Adrenal gland (tissue), 12 donors: ENCODE measurements around the gene PLIN5. TPM values are rescaled to one million over a fixed set of nuclear protein-coding genes. Genes with fewer than 3 reads are reported as not detected.
A peak's percentile ranks its signal among the peaks of the same experiment; 100 is the strongest.

Experiments used
- DNase-seq, 7 donors: peaks; one replicate each; pipeline ENCODE4 v3.0.0-alpha.2; 2019 to 2020
- H3K27ac ChIP-seq, 5 donors: fragments of 200-600 bp; sonication (generic) in 4 of 5; 1 replicate in 3 of 5; 2 replicates in 2 of 5; pipeline versions ENCODE4 v1.5.1 to v1.8.0; 2016 to 2020; ENCODE audit warnings: mild to moderate bottlenecking in 1 of 5
- H3K27me3 ChIP-seq: fragments of 200-600 bp; 2 replicates; pipeline ENCODE4 v1.8.0; 2021
- H3K36me3 ChIP-seq, 2 donors: fragments of 200-600 bp; replicated peaks in 1 of 2; 1 replicate in 1 of 2; 2 replicates in 1 of 2; pipeline versions ENCODE4 v1.5.1 to v1.8.0; 2018 to 2022
- H3K4me1 ChIP-seq, 2 donors: fragments of 200-600 bp; replicated peaks in 1 of 2; 1 replicate in 1 of 2; 2 replicates in 1 of 2; pipeline versions ENCODE4 v1.5.1 to v1.8.0; 2018 to 2021
- H3K4me3 ChIP-seq, 4 donors: fragments of 200-600 bp; sonication (generic) in 3 of 4; one replicate each; pipeline ENCODE4 v1.5.1; 2016 to 2018
- H3K9me3 ChIP-seq, 3 donors: fragments of 200-600 bp; sonication (generic) in 1 of 3; replicated peaks in 1 of 3; 1 replicate in 2 of 3; 2 replicates in 1 of 3; pipeline versions ENCODE4 v1.5.1 to v1.8.0; 2016 to 2021
- CTCF ChIP-seq, 6 experiments: fragments of 450-650 bp in 4 of 6; fragments of 200-600 bp in 2 of 6; sonication (generic) in 1 of 6; IDR thresholded peaks; 1 replicate in 5 of 6; 2 replicates in 1 of 6; pipeline versions ENCODE4 v1.5.1 to v1.8.0; 2016 to 2021; ENCODE audit warnings: antibody characterized with exemption in 6 of 6, mild to moderate bottlenecking in 2 of 6, moderate library complexity in 1 of 6
- POLR2A ChIP-seq, 2 donors: fragments of 450-650 bp; IDR thresholded peaks; one replicate each; pipeline ENCODE4 v1.6.1; 2017; ENCODE audit warnings: antibody characterized with exemption in 2 of 2, mild to moderate bottlenecking in 2 of 2, moderate library complexity in 1 of 2
- WGBS, 4 donors: extraction: QIAGEN DNeasy Blood & Tissue Kit in 2 of 4; methylation state at CpG; one replicate each; pipeline versions ENCODE4 v1.1.5 to v1.1.7; 2013 to 2017; 5-methylcytosine and 5-hydroxymethylcytosine counted together
- intact Hi-C, 2 donors: fragments of 100-400 bp; cut with DNase I; formaldehyde crosslinking; loops; one replicate each; pipeline versions ENCODE4 v1.14.1 to v1.15.0; 2022 to 2023
- polyA plus RNA-seq, 3 donors: library from polyadenylated mRNA; stranded (reverse); fragments of 200-250 nt in 2 of 3; fragments of 350-450 nt in 1 of 3; fragmentation: Illumina TruSeq in 1 of 3; extraction: RNeasy Lipid Tissue Mini Kit (QIAGEN cat#74804) in 1 of 3; gene quantifications; one replicate each; pipeline ENCODE4 v1.2.3, GENCODE V29; 2013 to 2014
- total RNA-seq, 9 donors: library from RNA; depleted of rRNA in 4 of 9; stranded (reverse); fragments of >200 nt in 4 of 9; fragments of 120-200 nt in 1 of 9; fragmentation: NEBNext Ultra II Directional in 1 of 9; extraction: Animal tissue kit (Norgen Biotek cat#: 25700) in 1 of 9; gene quantifications; one replicate each; pipeline versions ENCODE4 v1.1.0 to v1.2.4, GENCODE V29; 2013 to 2023
- donor health status: healthy with polysubstance abuse.
- donor health status: Bipolar disorder and iron deficiency.
- donor health status: DM: yes; HTN: yes; CAD: no.
- donor health status: DM: no; HTN: no; CAD: no.
- donor health status: DM: no; HTN: no; CAD: no.
- donor health status: DM: yes; HTN: yes; CAD: no.

Gene PLIN5
- total and polyA plus RNA-seq, 12 donors: 0.57 to 47.6 (median 7.2) TPM

- no peak for DNase-seq
- WGBS, 4 donors: 63 to 67% (median 63%) methylated on average over 12 to 23 of the region's 23 CpGs
- Histone ChIP-seq H3K27ac (peak overlapping the region in 1 of 5 donors; percentile 22), H3K9me3 (no peaks in the 10 kb centered on the region), H3K4me1 (no peaks in the 10 kb centered on the region), H3K4me3 (no peak overlapping the region), H3K36me3 (no peaks in the 10 kb centered on the region), H3K27me3 (no peaks in the 10 kb centered on the region)
- no peak for TF ChIP-seq POLR2A (IDR thresholded peaks at IDR 0.05)
- no peak for TF ChIP-seq CTCF (IDR thresholded peaks at IDR 0.05)
- intact Hi-C loops: loop anchor here in 1 of 2 donors (10.0 kb wide), 1 partner anchor 261 kb away; no protein-coding TSS in a partner anchor
Measured at GRCh38 chr19:4525563-4526002, 9.4 kb downstream of the PLIN5 start.

- intact Hi-C loops: loop anchor here in 1 of 2 donors (10.0 kb wide), 1 partner anchor 260 kb away; no protein-coding TSS in a partner anchor
Measured at GRCh38 chr19:4524808-4525562, 10.0 kb downstream of the PLIN5 start.

GRCh38 chr19:4523306-4524110, 11.5 kb downstream of the PLIN5 start:
- no peaks in the 10 kb centered on the region for H3K27me3 ChIP-seq
- no peaks in the 10 kb centered on the region for H3K9me3 ChIP-seq
- intact Hi-C loops: loop anchor here in 1 of 2 donors (10.0 kb wide), 1 partner anchor 259 kb away; no protein-coding TSS in a partner anchor
- no peak overlapping the region for H3K27ac ChIP-seq
- TF ChIP-seq POLR2A (IDR thresholded peaks at IDR 0.05) (no peak), CTCF (IDR thresholded peaks at IDR 0.05) (peak in 5 of 6 experiments; percentile 27 to 59 (median 44))
- peak in 3 of 7 donors; percentile 39 to 65 (median 50) for DNase-seq
- WGBS, 4 donors: 10 to 76% (median 63%) methylated on average over 8 to 53 of the region's 53 CpGs
- H3K4me3 ChIP-seq: no peak overlapping the region
- H3K36me3 ChIP-seq: no peaks in the 10 kb centered on the region
- no peaks in the 10 kb centered on the region for H3K4me1 ChIP-seq

More at GRCh38 chr19:4524808-4525562, 10.0 kb downstream of the PLIN5 start:
- TF ChIP-seq CTCF (IDR thresholded peaks at IDR 0.05): peak; percentile 35 to 69 (median 53)
- TF ChIP-seq POLR2A (IDR thresholded peaks at IDR 0.05): no peak
- H3K4me3 ChIP-seq: no peak overlapping the region
- peak overlapping the region in 1 of 5 donors; percentile 22 for H3K27ac ChIP-seq
- H3K27me3 ChIP-seq: no peaks in the 10 kb centered on the region
- H3K36me3 ChIP-seq: no peaks in the 10 kb centered on the region
- 51 to 66% (median 61%) methylated on average over 11 to 23 of the region's 23 CpGs for WGBS, 4 donors
- H3K4me1 ChIP-seq: no peaks in the 10 kb centered on the region
- peak in 5 of 7 donors; percentile 57 to 74 (median 67) for DNase-seq
- no peaks in the 10 kb centered on the region for H3K9me3 ChIP-seq
